GM12878 (cell line): ENCODE measurements around the gene ANTKMT. TPM values are rescaled to one million over a fixed set of nuclear protein-coding genes. Genes with fewer than 3 reads are reported as not detected.
A peak's percentile ranks its signal among the peaks of the same experiment; 100 is the strongest.

Source experiments
- BACH1 ChIP-seq: fragments of 450-650 bp; IDR thresholded peaks from 2 replicates; pipeline ENCODE4 v1.6.1; 2017; ENCODE audit warnings: mild to moderate bottlenecking, borderline replicate concordance
- BMI1 ChIP-seq: fragments of 450-650 bp; IDR thresholded peaks from 2 replicates; pipeline ENCODE4 v1.6.1; 2016; ENCODE audit warnings: mild to moderate bottlenecking, moderate library complexity, borderline replicate concordance
- CEBPB ChIP-seq, 2 experiments: fragments of 150-350 bp in 1 of 2; IDR thresholded peaks; 2 replicates each; pipeline ENCODE4 v1.6.1; 2012 to 2014; ENCODE audit warnings: low read depth in 2 of 2, low read length in 2 of 2, borderline replicate concordance in 1 of 2, inconsistent platforms in 1 of 2
- GATAD2B ChIP-seq: fragments of 450-650 bp; conservative IDR thresholded peaks from 2 replicates; pipeline ENCODE4 v1.6.1; 2017; ENCODE audit warnings: low read depth, mild to moderate bottlenecking, moderate library complexity
- HDAC6 ChIP-seq: fragments of 200-600 bp; sonication (generic); IDR thresholded peaks from one replicate; pipeline ENCODE4 v1.8.0; 2017; ENCODE audit warnings: antibody characterized with exemption; ENCODE audit not compliant: unreplicated experiment
- LARP7 ChIP-seq: fragments of 450-650 bp; IDR thresholded peaks from 2 replicates; pipeline ENCODE4 v1.6.1; 2017; ENCODE audit warnings: mild to moderate bottlenecking
- MYC ChIP-seq: IDR thresholded peaks from 2 replicates; pipeline ENCODE4 v1.6.1; 2011; ENCODE audit warnings: mild to moderate bottlenecking, low read length, moderate library complexity, inconsistent platforms; ENCODE audit not compliant: insufficient read depth, insufficient replicate concordance, insufficient read length, severe bottlenecking
- RFX5 ChIP-seq: IDR thresholded peaks from 2 replicates; pipeline ENCODE4 v1.6.1; 2011; ENCODE audit warnings: low read depth, low read length, improper control_type of control experiment
- RUNX3 ChIP-seq: IDR thresholded peaks from 2 replicates; pipeline ENCODE4 v1.6.1; 2012; ENCODE audit warnings: low read length, inconsistent platforms
- SIN3A ChIP-seq: IDR thresholded peaks from 2 replicates; pipeline ENCODE4 v1.6.1; 2012; ENCODE audit warnings: low read depth, low read length, improper control_type of control experiment
- SMAD1 ChIP-seq: fragments of 450-650 bp; IDR thresholded peaks from 2 replicates; pipeline ENCODE4 v1.6.1; 2018; ENCODE audit warnings: mild to moderate bottlenecking, low read depth; ENCODE audit not compliant: partially characterized antibody
- SUPT20H ChIP-seq: IDR thresholded peaks from 2 replicates; pipeline ENCODE4 v1.6.1; 2011; ENCODE audit warnings: low read depth, mild to moderate bottlenecking, low read length, moderate library complexity, borderline replicate concordance; ENCODE audit not compliant: control insufficient read depth
- WRNIP1 ChIP-seq: IDR thresholded peaks from 2 replicates; pipeline ENCODE4 v1.6.1; 2011; ENCODE audit warnings: low read depth, low read length, improper control_type of control experiment, borderline replicate concordance
- ZBED1 ChIP-seq: IDR thresholded peaks from 2 replicates; pipeline ENCODE4 v1.6.1; 2016; ENCODE audit warnings: borderline replicate concordance
- ZNF384 ChIP-seq: IDR thresholded peaks from 2 replicates; pipeline ENCODE4 v1.6.1; 2012; ENCODE audit warnings: low read depth, mild to moderate bottlenecking, low read length, improper control_type of control experiment, borderline replicate concordance
- polyA plus RNA-seq, 11 experiments: library from polyadenylated mRNA; depleted of rRNA in 4 of 11; unstranded in 6 of 11; stranded (reverse) in 5 of 11; fragments of >200 nt; fragmentation: Nextera tagmentation in 4 of 11; fragmentation: Illumina TruSeq in 1 of 11; extraction: Ambion mirVana in 4 of 11; extraction: Trizol in 1 of 11; gene quantifications; 1 replicate in 1 of 11; 2 replicates in 10 of 11; pipeline versions ENCODE4 v1.2.1 to v1.2.3, GENCODE V29; 2011 to 2016; ENCODE audit warnings: inconsistent platforms in 2 of 11, missing spikeins in 2 of 11, low read depth in 1 of 11
- total RNA-seq, 4 experiments: library from RNA; depleted of rRNA in 3 of 4; stranded (reverse); fragments of >200 nt in 3 of 4; fragmentation: Illumina TruSeq in 1 of 4; extraction: Trizol in 1 of 4; gene quantifications; 2 replicates each; pipeline versions ENCODE4 v1.2.1 to v1.2.3, GENCODE V29; 2013 to 2021
- TF ChIP-seq, protein P1 (sequence below): IDR thresholded peaks from 2 replicates; pipeline ENCODE4 v1.6.1; 2011; ENCODE audit warnings: mild to moderate bottlenecking, low read depth, low read length, moderate library complexity; ENCODE audit not compliant: insufficient replicate concordance
- TF ChIP-seq, protein P2 (sequence below): fragments of 450-650 bp; IDR thresholded peaks from 2 replicates; pipeline ENCODE4 v1.6.1; 2017; ENCODE audit warnings: mild to moderate bottlenecking, moderate library complexity
- TF ChIP-seq, protein P3 (sequence below): fragments of 450-650 bp; formaldehyde crosslinking; IDR thresholded peaks from 2 replicates; pipeline ENCODE4 v1.4.0; 2020; ENCODE audit warnings: mild to moderate bottlenecking, moderate library complexity
- TF ChIP-seq, protein P4 (sequence below): fragments of 450-650 bp; IDR thresholded peaks from 2 replicates; pipeline ENCODE4 v1.6.1; 2016; ENCODE audit warnings: mild to moderate bottlenecking

ANTKMT gene
- total and polyA plus RNA-seq, 10 of the 15 experiments (the other 5 are each of a cell fraction or from before 2014, with no cell fraction given), result 0.58 to 60.5 (median 25.8) TPM

DNA sequence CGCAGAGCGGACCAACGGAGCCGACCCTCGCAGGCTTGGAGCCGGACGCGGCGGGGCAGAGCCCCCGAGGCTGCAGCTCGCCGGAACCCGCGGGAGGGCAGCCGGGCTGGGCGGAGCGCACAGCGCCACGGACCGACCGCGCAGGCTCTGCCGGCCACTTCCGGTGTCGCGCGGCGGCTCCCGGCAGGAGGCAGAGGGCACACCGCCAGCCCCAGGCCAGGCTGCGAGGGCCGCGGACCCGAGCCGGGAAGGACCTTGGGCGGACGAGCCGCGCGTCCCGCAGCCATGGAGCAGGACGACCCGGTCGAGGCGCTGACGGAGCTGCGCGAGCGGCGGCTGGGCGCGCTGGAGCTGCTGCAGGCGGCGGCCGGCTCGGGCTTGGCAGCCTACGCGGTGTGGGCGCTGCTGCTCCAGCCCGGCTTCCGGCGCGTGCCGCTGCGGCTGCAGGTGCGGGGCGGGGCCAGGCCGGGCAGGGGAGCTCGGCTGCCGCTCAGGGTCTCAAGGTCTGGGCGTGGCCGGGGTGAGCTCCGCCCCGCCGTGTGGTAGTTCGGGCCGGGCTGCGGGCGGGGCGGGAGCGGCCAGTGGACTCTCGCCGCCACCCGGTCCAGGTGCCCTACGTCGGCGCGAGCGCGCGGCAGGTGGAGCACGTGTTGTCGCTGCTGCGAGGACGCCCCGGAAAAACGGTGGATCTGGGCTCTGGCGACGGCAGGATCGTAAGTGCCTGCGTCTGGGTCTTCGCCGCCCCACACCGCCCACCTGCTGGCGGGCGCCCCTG, at the start of gene ANTKMT (continued):
- TF ChIP-seq, protein P1, sequence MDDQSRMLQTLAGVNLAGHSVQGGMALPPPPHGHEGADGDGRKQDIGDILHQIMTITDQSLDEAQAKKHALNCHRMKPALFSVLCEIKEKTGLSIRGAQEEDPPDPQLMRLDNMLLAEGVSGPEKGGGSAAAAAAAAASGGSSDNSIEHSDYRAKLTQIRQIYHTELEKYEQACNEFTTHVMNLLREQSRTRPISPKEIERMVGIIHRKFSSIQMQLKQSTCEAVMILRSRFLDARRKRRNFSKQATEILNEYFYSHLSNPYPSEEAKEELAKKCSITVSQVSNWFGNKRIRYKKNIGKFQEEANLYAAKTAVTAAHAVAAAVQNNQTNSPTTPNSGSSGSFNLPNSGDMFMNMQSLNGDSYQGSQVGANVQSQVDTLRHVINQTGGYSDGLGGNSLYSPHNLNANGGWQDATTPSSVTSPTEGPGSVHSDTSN, result peak; percentile 45
- TF ChIP-seq MYC (peak; percentile 78), BMI1 (no peak), GATAD2B (peak; percentile 96), WRNIP1 (no peak), SIN3A (peak; percentile 81; the same call in 1 of the 2 replicates), LARP7 (peak; percentile 96), ZNF384 (no peak), SUPT20H (no peak), RFX5 (no peak), RUNX3 (peak; percentile 79), ZBED1 (no peak), BACH1 (peak; percentile 77), CEBPB (IDR thresholded peaks at IDR 0.05; ENCODE audit: borderline replicate concordance in 1 of 2, low read depth in 2 of 2, low read length in 2 of 2) (no peak), HDAC6 (no peak), SMAD1 (no peak)
- TF ChIP-seq, protein P2, sequence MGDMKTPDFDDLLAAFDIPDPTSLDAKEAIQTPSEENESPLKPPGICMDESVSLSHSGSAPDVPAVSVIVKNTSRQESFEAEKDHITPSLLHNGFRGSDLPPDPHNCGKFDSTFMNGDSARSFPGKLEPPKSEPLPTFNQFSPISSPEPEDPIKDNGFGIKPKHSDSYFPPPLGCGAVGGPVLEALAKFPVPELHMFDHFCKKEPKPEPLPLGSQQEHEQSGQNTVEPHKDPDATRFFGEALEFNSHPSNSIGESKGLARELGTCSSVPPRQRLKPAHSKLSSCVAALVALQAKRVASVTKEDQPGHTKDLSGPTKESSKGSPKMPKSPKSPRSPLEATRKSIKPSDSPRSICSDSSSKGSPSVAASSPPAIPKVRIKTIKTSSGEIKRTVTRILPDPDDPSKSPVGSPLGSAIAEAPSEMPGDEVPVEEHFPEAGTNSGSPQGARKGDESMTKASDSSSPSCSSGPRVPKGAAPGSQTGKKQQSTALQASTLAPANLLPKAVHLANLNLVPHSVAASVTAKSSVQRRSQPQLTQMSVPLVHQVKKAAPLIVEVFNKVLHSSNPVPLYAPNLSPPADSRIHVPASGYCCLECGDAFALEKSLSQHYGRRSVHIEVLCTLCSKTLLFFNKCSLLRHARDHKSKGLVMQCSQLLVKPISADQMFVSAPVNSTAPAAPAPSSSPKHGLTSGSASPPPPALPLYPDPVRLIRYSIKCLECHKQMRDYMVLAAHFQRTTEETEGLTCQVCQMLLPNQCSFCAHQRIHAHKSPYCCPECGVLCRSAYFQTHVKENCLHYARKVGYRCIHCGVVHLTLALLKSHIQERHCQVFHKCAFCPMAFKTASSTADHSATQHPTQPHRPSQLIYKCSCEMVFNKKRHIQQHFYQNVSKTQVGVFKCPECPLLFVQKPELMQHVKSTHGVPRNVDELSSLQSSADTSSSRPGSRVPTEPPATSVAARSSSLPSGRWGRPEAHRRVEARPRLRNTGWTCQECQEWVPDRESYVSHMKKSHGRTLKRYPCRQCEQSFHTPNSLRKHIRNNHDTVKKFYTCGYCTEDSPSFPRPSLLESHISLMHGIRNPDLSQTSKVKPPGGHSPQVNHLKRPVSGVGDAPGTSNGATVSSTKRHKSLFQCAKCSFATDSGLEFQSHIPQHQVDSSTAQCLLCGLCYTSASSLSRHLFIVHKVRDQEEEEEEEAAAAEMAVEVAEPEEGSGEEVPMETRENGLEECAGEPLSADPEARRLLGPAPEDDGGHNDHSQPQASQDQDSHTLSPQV, result peak; percentile 48; the same call in 1 of the 2 replicates
- TF ChIP-seq, protein P3, sequence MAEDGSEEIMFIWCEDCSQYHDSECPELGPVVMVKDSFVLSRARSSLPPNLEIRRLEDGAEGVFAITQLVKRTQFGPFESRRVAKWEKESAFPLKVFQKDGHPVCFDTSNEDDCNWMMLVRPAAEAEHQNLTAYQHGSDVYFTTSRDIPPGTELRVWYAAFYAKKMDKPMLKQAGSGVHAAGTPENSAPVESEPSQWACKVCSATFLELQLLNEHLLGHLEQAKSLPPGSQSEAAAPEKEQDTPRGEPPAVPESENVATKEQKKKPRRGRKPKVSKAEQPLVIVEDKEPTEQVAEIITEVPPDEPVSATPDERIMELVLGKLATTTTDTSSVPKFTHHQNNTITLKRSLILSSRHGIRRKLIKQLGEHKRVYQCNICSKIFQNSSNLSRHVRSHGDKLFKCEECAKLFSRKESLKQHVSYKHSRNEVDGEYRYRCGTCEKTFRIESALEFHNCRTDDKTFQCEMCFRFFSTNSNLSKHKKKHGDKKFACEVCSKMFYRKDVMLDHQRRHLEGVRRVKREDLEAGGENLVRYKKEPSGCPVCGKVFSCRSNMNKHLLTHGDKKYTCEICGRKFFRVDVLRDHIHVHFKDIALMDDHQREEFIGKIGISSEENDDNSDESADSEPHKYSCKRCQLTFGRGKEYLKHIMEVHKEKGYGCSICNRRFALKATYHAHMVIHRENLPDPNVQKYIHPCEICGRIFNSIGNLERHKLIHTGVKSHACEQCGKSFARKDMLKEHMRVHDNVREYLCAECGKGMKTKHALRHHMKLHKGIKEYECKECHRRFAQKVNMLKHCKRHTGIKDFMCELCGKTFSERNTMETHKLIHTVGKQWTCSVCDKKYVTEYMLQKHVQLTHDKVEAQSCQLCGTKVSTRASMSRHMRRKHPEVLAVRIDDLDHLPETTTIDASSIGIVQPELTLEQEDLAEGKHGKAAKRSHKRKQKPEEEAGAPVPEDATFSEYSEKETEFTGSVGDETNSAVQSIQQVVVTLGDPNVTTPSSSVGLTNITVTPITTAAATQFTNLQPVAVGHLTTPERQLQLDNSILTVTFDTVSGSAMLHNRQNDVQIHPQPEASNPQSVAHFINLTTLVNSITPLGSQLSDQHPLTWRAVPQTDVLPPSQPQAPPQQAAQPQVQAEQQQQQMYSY, result no peak
- TF ChIP-seq, protein P4, sequence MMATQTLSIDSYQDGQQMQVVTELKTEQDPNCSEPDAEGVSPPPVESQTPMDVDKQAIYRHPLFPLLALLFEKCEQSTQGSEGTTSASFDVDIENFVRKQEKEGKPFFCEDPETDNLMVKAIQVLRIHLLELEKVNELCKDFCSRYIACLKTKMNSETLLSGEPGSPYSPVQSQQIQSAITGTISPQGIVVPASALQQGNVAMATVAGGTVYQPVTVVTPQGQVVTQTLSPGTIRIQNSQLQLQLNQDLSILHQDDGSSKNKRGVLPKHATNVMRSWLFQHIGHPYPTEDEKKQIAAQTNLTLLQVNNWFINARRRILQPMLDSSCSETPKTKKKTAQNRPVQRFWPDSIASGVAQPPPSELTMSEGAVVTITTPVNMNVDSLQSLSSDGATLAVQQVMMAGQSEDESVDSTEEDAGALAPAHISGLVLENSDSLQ, result peak; percentile 55
